Esophagus squamous epithelium (tissue), 5 donors: ENCODE measurements around the gene MT1A. TPM values are rescaled to one million over a fixed set of nuclear protein-coding genes. Genes with fewer than 3 reads are reported as not detected.
A peak's percentile ranks its signal among the peaks of the same experiment; 100 is the strongest.

ENCODE experiments used
- DNase-seq: peaks from one replicate; lab custom pipeline; 2025; lab: John Stamatoyannopoulos, UW
- H3K27ac ChIP-seq, 4 donors: fragments of 200-600 bp; sonication (generic); one replicate each; pipeline ENCODE4 v1.5.1; 2016 to 2019; ENCODE audit warnings: mild to moderate bottlenecking in 1 of 4
- H3K27me3 ChIP-seq, 4 donors: fragments of 200-600 bp; sonication (generic); 1 replicate in 3 of 4; 2 replicates in 1 of 4; pipeline versions ENCODE4 v1.5.1 to v1.6.0; 2017 to 2021; ENCODE audit warnings: antibody characterized with exemption in 1 of 4
- H3K36me3 ChIP-seq, 3 donors: fragments of 200-600 bp; sonication (generic); one replicate each; pipeline ENCODE4 v1.5.1; 2016 to 2019
- H3K4me1 ChIP-seq, 3 donors: fragments of 200-600 bp; sonication (generic); one replicate each; pipeline ENCODE4 v1.5.1; 2017 to 2019
- H3K4me3 ChIP-seq, 4 donors: fragments of 200-600 bp; sonication (generic); 1 replicate in 3 of 4; 2 replicates in 1 of 4; pipeline ENCODE4 v1.5.1; 2016 to 2019; ENCODE audit warnings: mild to moderate bottlenecking in 2 of 4, moderate library complexity in 1 of 4
- H3K9me3 ChIP-seq, 3 donors: fragments of 200-600 bp; sonication (generic); one replicate each; pipeline ENCODE4 v1.5.1; 2016 to 2019
- CTCF ChIP-seq, 6 experiments: fragments of 450-650 bp in 4 of 6; fragments of 200-600 bp in 2 of 6; sonication (generic) in 2 of 6; IDR thresholded peaks; one replicate each; pipeline ENCODE4 v1.5.1; 2016 to 2019; ENCODE audit warnings: antibody characterized with exemption in 6 of 6, mild to moderate bottlenecking in 4 of 6, moderate library complexity in 4 of 6
- POLR2A ChIP-seq, 4 donors: fragments of 450-650 bp; IDR thresholded peaks; one replicate each; pipeline ENCODE4 v1.6.1; 2017; ENCODE audit warnings: antibody characterized with exemption in 4 of 4, mild to moderate bottlenecking in 4 of 4, moderate library complexity in 3 of 4
- WGBS, 2 donors: methylation state at CpG; one replicate each; pipeline ENCODE4 v1.1.5; 2018; 5-methylcytosine and 5-hydroxymethylcytosine counted together
- intact Hi-C: fragments of 100-400 bp; cut with DNase I; formaldehyde crosslinking; loops from one replicate; pipeline ENCODE4 v1.15.0; 2022
- total RNA-seq, 4 donors: library from RNA; depleted of rRNA; stranded (reverse); fragments of >200 nt; gene quantifications; one replicate each; pipeline ENCODE4 v1.1.0, GENCODE V29; 2016
- donor health status: DM: yes; HTN: yes; CAD: no.

The MT1A gene
- total RNA-seq, 4 donors from 2014 or later, result 3.3 to 34.2 (median 5.3) TPM; not detected in 1

DNA sequence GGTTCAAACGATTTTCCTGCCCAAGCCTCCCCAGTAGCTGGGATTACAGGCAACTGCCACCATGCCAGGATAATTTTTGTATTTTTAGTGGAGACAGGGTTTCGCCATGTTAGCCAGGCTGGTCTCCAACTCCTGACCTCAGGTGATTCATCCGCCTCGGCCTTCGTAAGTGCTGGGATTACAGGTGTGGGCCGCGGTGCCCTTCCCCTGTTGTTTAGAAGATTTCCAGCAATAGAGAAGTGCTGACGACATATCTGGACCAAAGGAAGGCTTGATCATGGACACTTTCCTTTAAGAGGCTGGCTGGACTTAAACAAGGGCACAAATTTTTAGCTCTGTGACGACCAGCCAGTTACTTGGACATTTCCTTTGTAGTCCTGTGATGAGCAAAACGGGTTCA lies 7.3 kb upstream of the MT1A start:
- H3K9me3 ChIP-seq, result no peaks in the 10 kb centered on the region
- no peak overlapping the region for H3K4me3 ChIP-seq
- H3K27me3 ChIP-seq, result peaks cover 0 to 51% (median 5%) of the 10 kb centered on the region in 4 donors
- DNase-seq, result no peak
- no peaks in the 10 kb centered on the region for H3K36me3 ChIP-seq
- H3K4me1 ChIP-seq, result peaks cover 16 to 58% (median 19%) of the 10 kb centered on the region in 3 donors
- 82 to 90% methylated on average over 8 to 9 of the region's 10 CpGs for WGBS, 2 donors
- TF ChIP-seq POLR2A (IDR thresholded peaks at IDR 0.05) (no peak), CTCF (IDR thresholded peaks at IDR 0.05) (no peak)
- intact Hi-C loops, result no loop called here
- H3K27ac ChIP-seq, result peak overlapping the region in 1 of 4 donors; percentile 83

- DNase-seq, result no peak
- TF ChIP-seq POLR2A (IDR thresholded peaks at IDR 0.05), result no peak
- TF ChIP-seq CTCF (IDR thresholded peaks at IDR 0.05), result no peak
- Histone ChIP-seq H3K4me3 (peak overlapping the region; percentile 21 to 71 (median 53)), H3K9me3 (no peaks in the 10 kb centered on the region), H3K4me1 (peaks cover 16 to 52% (median 16%) of the 10 kb centered on the region in 3 donors), H3K27ac (peak overlapping the region; percentile 42 to 87 (median 80)), H3K27me3 (peaks cover 0 to 56% (median 5%) of the 10 kb centered on the region in 4 donors), H3K36me3 (no peaks in the 10 kb centered on the region)
- intact Hi-C loops, result no loop called here
- WGBS, 2 donors, result 35 to 45% methylated on average over 12 of the region's 14 CpGs
These were observed 6.7 kb upstream of the MT1A start for GRCh38 chr16:56631832-56632155.

DNA sequence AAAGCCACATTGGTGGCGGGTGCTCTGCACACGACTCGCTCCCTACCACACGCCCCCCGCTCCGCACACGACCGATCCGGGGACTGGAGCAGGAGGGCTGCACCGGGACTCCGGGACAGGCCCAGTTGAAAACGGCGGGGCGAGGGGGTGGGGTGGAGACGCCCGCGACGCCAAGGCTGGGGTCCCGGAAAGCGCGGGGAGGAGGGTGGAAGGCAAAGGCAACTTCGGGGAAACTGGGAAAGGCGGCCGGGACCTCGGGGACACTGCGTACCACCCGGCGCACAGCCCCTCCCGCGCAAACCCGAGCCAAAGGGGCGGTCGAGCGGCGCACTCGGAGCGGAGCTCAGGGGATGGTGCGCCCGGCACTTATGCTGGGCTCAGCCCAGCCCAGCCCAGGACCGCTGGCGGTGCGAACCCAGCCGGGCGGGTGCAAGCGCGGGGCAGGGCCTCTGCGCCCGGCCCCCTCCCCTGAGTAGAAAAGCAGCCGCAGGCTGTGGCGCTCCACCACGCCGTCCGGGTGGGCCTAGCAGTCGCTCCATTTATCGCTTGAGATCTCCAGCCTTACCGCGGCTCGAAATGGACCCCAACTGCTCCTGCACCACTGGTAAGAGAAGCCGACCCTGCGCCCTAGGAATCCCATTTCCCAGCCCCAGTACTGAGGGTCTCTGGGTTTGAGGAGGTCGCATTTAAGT lies 6.2 kb upstream of the MT1A start, which contains the start of gene MT1M:
Gene MT1M, plus strand, starts transcription at position 504 of the 692 bp plus-strand sequence. Its CDS starts 73 bp downstream, at position 577.
- H3K4me3 ChIP-seq, result peak within 1 kb of the TSS; percentile 21 to 71 (median 53)
- peaks cover 16 to 50% (median 16%) of the 10 kb centered on the region in 3 donors for H3K4me1 ChIP-seq
- no peaks in the 10 kb centered on the region for H3K9me3 ChIP-seq
- no peaks in the 10 kb centered on the region for H3K36me3 ChIP-seq
- TF ChIP-seq CTCF (IDR thresholded peaks at IDR 0.05), result no peak
- TF ChIP-seq POLR2A (IDR thresholded peaks at IDR 0.05), result peak in 2 of 4 donors; percentile 31 to 39
- H3K27ac ChIP-seq, result peak within 1 kb of the TSS; percentile 42 to 87 (median 80)
- intact Hi-C loops, result no loop called here
- H3K27me3 ChIP-seq, result peaks cover 0 to 61% (median 5%) of the 10 kb centered on the region in 4 donors
- 3 to 8% methylated on average over 7 to 11 of the region's 61 CpGs for WGBS, 2 donors
- DNase-seq, result no peak

- TF ChIP-seq POLR2A (IDR thresholded peaks at IDR 0.05) (no peak), CTCF (IDR thresholded peaks at IDR 0.05) (no peak)
- DNase-seq, result no peak
- H3K27me3 ChIP-seq, result peaks cover 0 to 67% (median 5%) of the 10 kb centered on the region in 4 donors
- peak overlapping the region; percentile 21 to 71 (median 53) for H3K4me3 ChIP-seq
- peaks cover 16 to 51% (median 16%) of the 10 kb centered on the region in 3 donors for H3K4me1 ChIP-seq
- WGBS, 2 donors, result 50 to 76% methylated on average over 2 to 4 of the region's 6 CpGs
- intact Hi-C loops, result no loop called here
- H3K36me3 ChIP-seq, result no peaks in the 10 kb centered on the region
- no peaks in the 10 kb centered on the region for H3K9me3 ChIP-seq
- H3K27ac ChIP-seq, result peak overlapping the region; percentile 42 to 87 (median 80)
These were observed 5.6 kb upstream of the MT1A start for GRCh38 chr16:56632848-56633365.

GRCh38 chr16:56633535-56633934 lies 4.9 kb upstream of the MT1A start:
- peak overlapping the region in 3 of 4 donors; percentile 13 to 87 (median 76) for H3K27ac ChIP-seq

More at GRCh38 chr16:56633535-56633934, 4.9 kb upstream of the MT1A start:
- H3K4me1 ChIP-seq, result peaks cover 16 to 57% (median 22%) of the 10 kb centered on the region in 3 donors
- DNase-seq, result no peak
- peak overlapping the region in 3 of 4 donors; percentile 51 to 71 (median 55) for H3K4me3 ChIP-seq
- no peaks in the 10 kb centered on the region for H3K36me3 ChIP-seq
- TF ChIP-seq CTCF (IDR thresholded peaks at IDR 0.05) (no peak), POLR2A (IDR thresholded peaks at IDR 0.05) (no peak)
- intact Hi-C loops, result no loop called here
- H3K9me3 ChIP-seq, result no peaks in the 10 kb centered on the region
- WGBS, 2 donors, result 59 to 74% methylated on average over 4 to 7 of the region's 7 CpGs
- H3K27me3 ChIP-seq, result peaks cover 0 to 73% (median 8%) of the 10 kb centered on the region in 4 donors
